HG02623 (cell line): ENCODE measurements around the gene FRMD3.

Experiments
- ATAC-seq: cut with Tn5 transposase; IDR thresholded peaks from one replicate; pipeline ENCODE4 v1.9.1; 2021; ENCODE audit warnings: moderate library complexity; ENCODE audit not compliant: unreplicated experiment

FRMD3 gene

GRCh38 chr9:83538172-83538889, at the start of gene FRMD3:
TSS of gene FRMD3 (minus strand) at chr9:83538401. CDS start at chr9:83538231, 170 bp downstream.
- ATAC-seq = no peak

DNA sequence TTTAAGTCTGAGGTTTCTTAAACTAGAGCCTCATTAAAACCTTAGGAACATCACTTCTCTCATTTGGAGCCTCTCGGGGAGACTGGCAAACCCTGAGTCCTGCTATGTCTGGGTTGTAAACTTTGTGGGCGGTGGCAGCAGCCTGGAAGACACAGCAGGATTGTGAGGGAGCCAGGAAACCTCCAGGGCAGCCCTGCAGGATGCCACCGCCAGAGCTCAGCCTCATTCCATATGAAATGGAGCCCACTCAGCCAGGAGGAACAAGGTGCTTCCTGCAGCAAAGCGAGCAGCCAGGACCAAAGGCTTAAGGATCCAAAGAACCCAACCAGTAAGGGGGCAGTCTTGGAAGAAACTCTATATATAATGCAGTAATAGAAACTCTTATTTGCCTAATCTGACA, 46.8 kb upstream of the FRMD3 start:
- no peak for ATAC-seq

- ATAC-seq = no peak
These were observed 45.2 kb upstream of the FRMD3 start for GRCh38 chr9:83583151-83584014.

DNA sequence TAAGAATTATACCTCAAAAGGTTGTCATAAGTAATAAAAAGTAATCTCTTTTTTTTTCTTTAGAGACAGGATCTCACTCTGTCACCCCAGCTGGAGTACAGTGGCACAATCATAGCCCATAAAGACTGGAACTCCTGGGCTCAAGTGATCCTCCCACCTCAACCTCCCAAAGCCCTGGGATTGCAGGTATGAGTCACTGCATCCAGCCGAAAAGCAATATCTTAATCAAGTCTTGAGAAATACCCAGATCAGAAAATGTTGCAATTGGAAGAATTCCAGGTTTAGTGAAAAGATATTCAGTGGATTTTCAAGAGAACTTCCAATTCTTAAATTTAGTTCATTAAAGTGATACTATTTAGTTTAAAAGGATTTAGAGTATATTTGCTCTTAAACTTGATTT, 43.8 kb upstream of the FRMD3 start:
- ATAC-seq = no peak

GRCh38 chr9:83574482-83574881, 36.3 kb upstream of the FRMD3 start:
- ATAC-seq = no peak

DNA sequence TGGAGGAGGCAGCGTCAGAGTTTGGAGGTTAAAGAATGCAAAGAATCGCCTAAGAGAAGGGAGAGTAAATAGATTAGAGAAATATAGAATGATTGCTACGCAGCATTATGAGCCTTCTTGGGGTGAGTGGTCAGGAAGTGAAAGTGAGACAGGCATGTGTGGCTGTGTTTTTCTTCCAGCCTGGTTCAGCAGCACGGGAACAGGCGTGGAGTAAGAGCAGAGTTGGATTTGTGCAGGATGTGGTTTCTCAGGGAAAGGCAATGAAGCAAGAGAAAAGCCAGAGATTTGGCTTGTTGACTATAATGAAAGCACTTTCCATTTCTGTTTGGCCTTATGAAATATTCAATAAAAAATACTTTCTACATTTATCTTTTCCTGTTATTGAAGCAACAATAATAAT, 34.3 kb upstream of the FRMD3 start:
- no peak for ATAC-seq

DNA sequence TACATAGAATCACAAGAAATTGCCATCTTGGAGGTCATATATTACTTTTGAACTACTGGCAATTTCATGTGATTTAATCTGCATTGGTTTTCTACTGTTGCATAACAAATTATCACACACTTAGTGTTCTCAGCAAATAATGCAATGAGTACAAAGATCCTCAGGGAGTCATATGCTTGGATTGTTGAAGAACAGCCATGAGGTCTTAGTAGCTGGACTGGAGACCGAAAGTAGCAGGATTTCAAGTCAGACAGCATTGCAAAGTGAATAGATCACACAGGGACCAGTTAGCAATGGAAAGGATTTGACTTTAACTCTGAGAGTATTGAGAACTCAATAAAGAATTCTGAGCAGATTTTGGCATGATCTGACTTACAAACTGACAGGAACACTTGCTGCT, 32.2 kb upstream of the FRMD3 start:
- no peak for ATAC-seq

DNA sequence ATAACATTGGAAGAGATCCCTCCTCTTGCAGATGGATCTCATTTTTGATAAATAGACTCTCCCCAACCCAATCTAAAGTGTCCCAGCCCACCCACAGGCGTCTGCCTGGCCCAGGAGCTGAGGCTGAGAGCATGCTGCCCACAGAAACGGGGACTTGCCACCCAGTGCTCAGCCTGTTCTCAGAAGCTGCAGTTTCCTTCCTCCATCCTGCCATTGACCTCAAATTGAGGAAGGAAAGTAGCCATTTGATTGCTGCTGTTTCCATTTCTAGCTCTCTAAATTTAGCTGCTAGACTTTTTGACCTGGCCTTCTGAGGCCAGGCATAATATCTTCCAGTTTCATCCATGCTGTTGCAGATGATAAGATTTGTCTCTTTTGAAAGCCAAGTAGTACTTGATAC, 31.1 kb upstream of the FRMD3 start:
- no peak for ATAC-seq

DNA sequence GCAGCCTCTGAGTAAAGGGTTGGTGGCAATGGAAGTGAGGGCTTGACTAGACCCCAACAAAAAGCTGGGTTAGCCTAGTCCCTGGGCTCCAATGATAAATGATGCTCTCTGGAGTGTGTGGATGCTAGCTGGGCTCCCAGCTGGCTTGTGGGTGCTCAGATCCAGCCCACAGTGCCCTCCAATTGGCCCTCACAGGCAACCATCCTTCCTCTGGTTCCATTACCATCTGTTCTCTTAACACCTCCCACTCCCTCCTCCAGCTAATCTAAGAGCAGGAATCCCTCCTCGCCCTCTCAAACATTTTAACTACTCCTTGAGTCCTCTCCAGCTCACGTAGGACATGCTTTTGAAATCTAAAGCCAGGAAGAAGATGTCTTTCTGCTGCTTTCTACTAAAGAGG, 25.2 kb upstream of the FRMD3 start:
- no peak for ATAC-seq

GRCh38 chr9:83560169-83560826, 22.1 kb upstream of the FRMD3 start:
- ATAC-seq = no peak

- no peak for ATAC-seq
These were observed 19.6 kb upstream of the FRMD3 start for GRCh38 chr9:83557771-83558170.

DNA sequence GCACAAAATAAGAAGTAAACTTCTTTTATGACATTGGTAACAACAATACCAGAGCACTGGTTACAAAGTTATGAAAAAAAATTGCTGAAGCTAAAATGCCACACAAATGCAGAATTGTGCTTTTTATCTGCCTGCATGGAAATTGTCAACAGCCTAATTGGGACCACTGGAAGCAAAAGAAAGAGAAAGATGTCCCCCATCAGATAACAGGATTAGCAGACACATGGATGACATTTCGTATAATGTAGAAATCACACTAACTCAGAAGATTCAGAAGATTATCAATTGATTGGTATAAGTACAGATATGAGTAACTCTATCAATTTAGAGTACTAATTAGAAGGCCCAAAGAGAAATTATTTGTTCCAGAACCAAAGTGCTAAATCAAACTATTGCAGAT, 19.1 kb upstream of the FRMD3 start:
- no peak for ATAC-seq

DNA sequence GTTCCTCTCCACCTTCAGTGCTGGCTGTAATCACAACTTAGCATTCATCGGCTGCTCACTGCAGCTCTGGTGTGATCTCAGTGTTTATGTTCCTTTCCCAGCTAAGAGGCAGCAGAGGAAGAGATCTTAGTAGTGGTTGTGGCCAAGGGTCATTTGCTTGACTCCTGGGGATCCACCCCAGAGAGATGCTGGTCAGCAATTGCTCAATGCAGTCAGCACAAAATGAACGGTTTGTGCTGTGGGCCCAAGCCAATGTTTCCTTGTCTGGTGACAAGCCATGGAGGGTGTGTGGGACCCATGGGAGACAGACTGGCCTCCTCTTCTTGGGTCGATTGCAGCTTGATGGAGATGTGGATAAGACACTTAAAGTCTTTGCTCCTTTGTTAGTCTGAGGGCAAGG, 16.1 kb upstream of the FRMD3 start:
- ATAC-seq = no peak

DNA sequence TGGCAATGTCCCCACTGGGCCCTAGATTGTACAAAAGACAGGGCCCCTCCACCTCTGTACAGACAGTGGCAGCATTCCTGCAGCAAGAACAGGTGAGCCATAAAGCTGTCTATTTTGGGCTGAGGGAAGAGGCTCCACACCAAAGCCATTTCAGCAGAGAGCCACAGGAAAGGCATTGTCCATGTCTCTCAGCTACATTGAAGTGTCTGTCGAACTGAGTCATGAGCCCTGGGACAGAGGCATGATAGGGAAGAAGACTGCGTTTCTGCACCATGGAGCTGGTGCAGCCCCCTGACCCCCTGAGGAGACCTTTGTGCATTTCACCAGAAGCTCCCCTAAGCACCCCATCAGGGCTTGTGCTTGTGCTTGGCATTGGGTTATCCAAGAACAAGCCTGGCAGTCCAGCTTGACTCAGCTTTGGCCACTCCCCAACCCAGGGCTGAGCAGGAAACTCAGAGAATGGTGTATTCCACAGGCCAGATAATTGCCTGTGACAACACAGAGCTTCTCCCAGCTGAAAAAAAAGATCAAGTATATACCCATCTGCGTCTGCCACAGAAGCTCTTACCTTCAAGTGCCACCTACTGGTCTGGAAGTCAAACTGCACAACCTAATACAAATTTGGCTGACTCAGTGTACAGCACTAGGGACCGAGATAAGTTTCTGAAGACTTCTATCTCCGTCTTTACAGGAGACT, 5.9 kb upstream of the FRMD3 start:
- ATAC-seq = peak; percentile 94

DNA sequence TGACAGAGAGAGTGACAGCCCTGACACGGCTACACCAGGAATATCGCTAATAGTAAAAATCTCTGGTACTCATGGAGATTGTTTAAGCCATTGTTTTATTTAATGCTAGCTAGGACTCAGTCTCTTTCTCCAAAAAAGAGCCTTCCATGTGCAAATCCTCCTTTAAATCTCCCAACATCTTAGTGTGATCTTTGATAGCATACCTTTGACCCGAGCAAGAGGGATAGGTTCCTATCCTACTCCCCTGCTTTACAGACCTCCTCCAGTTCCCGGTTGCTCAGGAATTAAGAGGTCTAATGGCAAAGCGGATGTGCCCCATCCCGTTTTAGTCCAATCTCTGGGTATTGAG, 663 bp upstream of the FRMD3 start:
- no peak for ATAC-seq

GRCh38 chr9:83537331-83538171, 650 bp downstream of the FRMD3 start:
- no peak for ATAC-seq

DNA sequence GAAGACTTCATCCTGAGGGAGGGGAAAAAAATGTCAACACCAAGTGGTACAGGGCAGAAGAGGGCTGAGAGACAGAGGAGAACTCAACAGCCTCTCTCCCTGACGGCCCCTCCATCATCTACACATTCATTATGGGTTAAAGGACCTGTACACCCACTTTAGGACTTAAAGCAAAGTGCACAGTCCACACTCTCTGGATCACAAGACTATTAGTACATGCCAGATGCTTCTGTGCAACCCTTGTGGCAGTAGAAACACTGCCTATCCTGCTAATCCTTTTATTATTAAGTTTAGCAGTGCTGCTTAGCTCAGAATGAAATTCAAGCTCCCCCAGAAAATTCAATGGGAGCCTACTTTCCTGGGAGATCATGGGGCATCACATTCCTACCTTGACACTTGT, 1.9 kb downstream of the FRMD3 start:
- no peak for ATAC-seq

GRCh38 chr9:83535736-83536135, 2.5 kb downstream of the FRMD3 start:
- no peak for ATAC-seq

GRCh38 chr9:83533296-83533695, 4.9 kb downstream of the FRMD3 start:
- ATAC-seq = no peak

- ATAC-seq = no peak
These were observed 11.3 kb downstream of the FRMD3 start for GRCh38 chr9:83526901-83527300.
